Stimulated activated memory B cell treated with anti-CD40 and anti-IgM and Interleukin-4, amounts not matched to agents 10 μg/mL and 1 μg/mL and 100 μg/mL, for 72 hours (primary cell): Measurements from ENCODE around the gene STAT5B.
"Not testable (repeated sequence)": the region's sequence is repeated elsewhere in the genome, so short reads cannot be mapped to it uniquely, and the experiment has no call there.

ENCODE experiments used
- ATAC-seq: fragments of 150-1000 bp; cut with Tn5 transposase; 2 replicates; pipeline ENCODE4 v1.10.0; 2021
- H3K27ac Mint-ChIP-seq: one replicate; pipeline ENCODE4 v1.8.0; 2022; ENCODE audit warnings: mild to moderate bottlenecking, mixed read lengths
- H3K27me3 Mint-ChIP-seq: one replicate; pipeline ENCODE4 v1.8.0; 2022; ENCODE audit warnings: mixed read lengths
- H3K36me3 Mint-ChIP-seq: one replicate; pipeline ENCODE4 v1.8.0; 2022; ENCODE audit warnings: mixed read lengths
- H3K4me1 Mint-ChIP-seq: one replicate; pipeline ENCODE4 v1.8.0; 2022; ENCODE audit warnings: mixed read lengths
- H3K4me3 Mint-ChIP-seq: one replicate; pipeline ENCODE4 v1.8.0; 2022; ENCODE audit warnings: mild to moderate bottlenecking, moderate library complexity, mixed read lengths
- H3K9me3 Mint-ChIP-seq: one replicate; pipeline ENCODE4 v1.8.0; 2022; ENCODE audit warnings: mixed read lengths

Gene STAT5B

DNA sequence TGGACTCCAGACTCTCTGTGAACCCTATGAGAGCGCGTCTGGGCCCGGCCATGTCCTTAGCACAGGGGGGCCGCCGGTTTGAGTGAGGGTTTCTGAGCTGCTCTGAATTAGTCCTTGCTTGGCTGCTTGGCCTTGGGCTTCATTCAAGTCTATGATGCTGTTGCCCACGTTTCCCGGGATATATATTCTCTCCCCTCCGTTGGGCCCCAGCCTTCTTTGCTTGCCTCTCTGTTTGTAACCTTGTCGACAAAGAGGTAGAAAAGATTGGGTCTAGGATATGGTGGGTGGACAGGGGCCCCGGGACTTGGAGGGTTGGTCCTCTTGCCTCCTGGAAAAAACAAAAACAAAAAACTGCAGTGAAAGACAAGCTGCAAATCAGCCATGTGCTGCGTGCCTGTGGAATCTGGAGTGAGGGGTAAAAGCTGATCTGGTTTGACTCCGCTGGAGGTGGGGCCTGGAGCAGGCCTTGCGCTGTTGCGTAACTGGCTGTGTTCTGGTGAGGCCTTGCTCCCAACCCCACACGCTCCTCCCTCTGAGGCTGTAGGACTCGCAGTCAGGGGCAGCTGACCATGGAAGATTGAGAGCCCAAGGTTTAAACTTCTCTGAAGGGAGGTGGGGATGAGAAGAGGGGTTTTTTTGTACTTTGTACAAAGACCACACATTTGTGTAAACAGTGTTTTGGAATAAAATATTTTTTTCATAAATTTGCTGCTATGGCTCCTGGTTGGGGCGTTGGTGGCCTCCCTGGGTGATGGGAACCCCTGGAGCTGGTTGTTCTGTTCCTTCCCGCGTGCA, 35.2 kb upstream of the STAT5B start:
- peak overlapping the region; percentile 47 for H3K4me3 Mint-ChIP-seq
- H3K27me3 Mint-ChIP-seq = no peaks in the 10 kb centered on the region
- no peak for ATAC-seq

DNA sequence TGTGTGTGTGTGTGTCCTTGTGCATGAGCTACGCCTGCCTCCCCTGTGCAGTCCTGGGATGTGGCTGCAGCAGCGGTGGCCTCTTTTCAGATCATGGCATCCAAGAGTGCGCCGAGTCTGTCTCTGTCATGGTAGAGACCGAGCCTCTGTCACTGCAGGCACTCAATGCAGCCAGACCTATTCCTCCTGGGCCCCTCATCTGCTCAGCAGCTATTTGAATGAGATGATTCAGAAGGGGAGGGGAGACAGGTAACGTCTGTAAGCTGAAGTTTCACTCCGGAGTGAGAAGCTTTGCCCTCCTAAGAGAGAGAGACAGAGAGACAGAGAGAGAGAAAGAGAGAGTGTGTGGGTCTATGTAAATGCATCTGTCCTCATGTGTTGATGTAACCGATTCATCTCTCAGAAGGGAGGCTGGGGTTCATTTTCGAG, 34.6 kb upstream of the STAT5B start:
- Mint-ChIP-seq H3K36me3 (peaks cover 63% of the 10 kb centered on the region), H3K27me3 (no peaks in the 10 kb centered on the region), H3K9me3 (no peaks in the 10 kb centered on the region), H3K4me3 (no peak overlapping the region), H3K4me1 (peaks cover 71% of the 10 kb centered on the region), H3K27ac (peak overlapping the region; percentile 67)
- no peak for ATAC-seq

More for the DNA sequence above, 35.2 kb upstream of the STAT5B start:
- Mint-ChIP-seq H3K36me3 (peaks cover 57% of the 10 kb centered on the region), H3K27ac (peak overlapping the region; percentile 67), H3K4me1 (peaks cover 68% of the 10 kb centered on the region), H3K9me3 (no peaks in the 10 kb centered on the region)

DNA sequence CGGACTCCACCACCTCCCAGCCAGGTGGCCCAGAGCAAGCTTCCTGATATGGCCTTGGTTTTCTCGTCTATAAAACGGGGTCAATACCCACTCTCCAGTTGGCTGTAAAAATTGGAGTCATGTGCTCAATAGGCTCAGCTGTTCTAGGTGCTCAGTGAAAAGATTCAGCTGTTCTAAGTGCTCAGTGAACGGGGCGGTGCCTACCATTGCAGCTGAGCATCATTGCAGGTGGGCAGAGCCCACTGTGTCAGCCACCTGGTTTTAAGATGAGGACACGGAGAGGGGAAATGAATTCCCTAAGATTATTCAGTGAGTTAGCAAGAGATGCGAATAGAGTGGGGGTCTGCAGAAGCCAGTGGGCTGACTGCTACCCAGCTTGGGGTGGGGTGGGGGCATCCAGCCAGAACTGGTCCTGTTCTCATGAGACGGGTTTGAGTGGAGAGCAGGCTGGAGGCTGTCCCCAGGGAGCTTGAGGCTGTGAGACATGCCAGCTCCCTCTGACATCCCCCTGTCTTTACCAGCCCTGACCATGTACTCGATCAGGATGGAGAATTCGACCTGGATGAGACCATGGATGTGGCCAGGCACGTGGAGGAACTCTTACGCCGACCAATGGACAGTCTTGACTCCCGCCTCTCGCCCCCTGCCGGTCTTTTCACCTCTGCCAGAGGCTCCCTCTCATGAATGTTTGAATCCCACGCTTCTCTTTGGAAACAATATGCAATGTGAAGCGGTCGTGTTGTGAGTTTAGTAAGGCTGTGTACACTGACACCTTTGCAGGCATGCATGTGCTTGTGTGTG, 34.0 kb upstream of the STAT5B start:
- Mint-ChIP-seq H3K4me1 (peaks cover 65% of the 10 kb centered on the region), H3K4me3 (no peak overlapping the region), H3K36me3 (peaks cover 65% of the 10 kb centered on the region), H3K27ac (peak overlapping the region; percentile 67), H3K9me3 (no peaks in the 10 kb centered on the region), H3K27me3 (no peaks in the 10 kb centered on the region)
- ATAC-seq = no peak

- Mint-ChIP-seq H3K4me1 (peaks cover 68% of the 10 kb centered on the region), H3K4me3 (no peak overlapping the region), H3K36me3 (peaks cover 74% of the 10 kb centered on the region), H3K27me3 (no peaks in the 10 kb centered on the region), H3K27ac (no peak overlapping the region), H3K9me3 (no peaks in the 10 kb centered on the region)
- no peak for ATAC-seq
Observed at GRCh38 chr17:42309142-42309541, 33.0 kb upstream of the STAT5B start.

DNA sequence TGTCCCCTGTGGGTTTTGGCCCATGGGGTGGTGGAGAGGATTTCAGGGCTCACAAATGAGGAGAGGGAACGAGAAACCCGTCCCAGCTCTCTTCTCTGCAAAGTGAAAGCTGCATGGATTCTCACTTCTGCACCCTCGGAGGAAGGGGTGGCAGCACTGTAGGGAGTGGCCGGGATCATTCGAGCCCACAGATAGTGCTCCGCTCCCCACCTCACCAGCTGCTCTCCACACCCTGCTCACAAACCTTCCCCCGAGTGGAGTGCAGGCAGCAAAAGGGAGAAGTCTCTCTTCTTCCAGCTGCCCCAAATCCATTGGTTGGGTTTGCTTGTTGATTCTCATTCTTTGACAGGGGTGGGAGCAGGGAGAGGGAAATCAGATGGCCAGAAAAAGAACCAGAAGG, 32.3 kb upstream of the STAT5B start:
- Mint-ChIP-seq H3K27me3 (no peaks in the 10 kb centered on the region), H3K4me3 (no peak overlapping the region), H3K36me3 (peaks cover 75% of the 10 kb centered on the region), H3K4me1 (peaks cover 61% of the 10 kb centered on the region), H3K27ac (no peak overlapping the region), H3K9me3 (no peaks in the 10 kb centered on the region)
- no peak for ATAC-seq

DNA sequence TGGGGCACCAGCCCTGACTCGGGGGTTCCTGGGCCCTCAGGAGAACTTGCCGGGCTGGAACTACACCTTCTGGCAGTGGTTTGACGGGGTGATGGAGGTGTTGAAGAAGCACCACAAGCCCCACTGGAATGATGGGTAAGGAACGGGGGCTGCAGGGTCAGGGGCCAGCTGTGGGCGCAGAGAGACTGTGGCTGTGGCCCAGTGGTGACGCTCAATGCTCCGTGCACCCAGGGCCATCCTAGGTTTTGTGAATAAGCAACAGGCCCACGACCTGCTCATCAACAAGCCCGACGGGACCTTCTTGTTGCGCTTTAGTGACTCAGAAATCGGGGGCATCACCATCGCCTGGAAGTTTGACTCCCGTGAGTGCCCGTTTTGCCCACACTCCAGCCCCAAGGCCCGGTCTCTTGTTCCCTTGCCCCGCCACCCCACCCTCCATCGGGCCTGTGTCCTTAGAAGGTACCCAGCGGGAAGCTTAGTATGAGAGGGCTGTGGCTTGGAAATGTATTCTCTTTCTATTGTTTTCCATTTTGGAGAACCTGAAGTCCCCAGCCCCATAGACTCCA, 31.3 kb upstream of the STAT5B start:
- ATAC-seq = no peak
- Mint-ChIP-seq H3K36me3 (peaks cover 84% of the 10 kb centered on the region), H3K27ac (no peak overlapping the region), H3K9me3 (no peaks in the 10 kb centered on the region), H3K4me3 (no peak overlapping the region), H3K4me1 (peaks cover 54% of the 10 kb centered on the region), H3K27me3 (no peaks in the 10 kb centered on the region)

- Mint-ChIP-seq H3K27ac (peak overlapping the region; percentile 48), H3K4me3 (no peak overlapping the region), H3K36me3 (peaks cover 90% of the 10 kb centered on the region), H3K4me1 (peaks cover 47% of the 10 kb centered on the region), H3K9me3 (no peaks in the 10 kb centered on the region), H3K27me3 (no peaks in the 10 kb centered on the region)
- ATAC-seq = no peak
Observed at GRCh38 chr17:42306385-42306667, 30.1 kb upstream of the STAT5B start.

DNA sequence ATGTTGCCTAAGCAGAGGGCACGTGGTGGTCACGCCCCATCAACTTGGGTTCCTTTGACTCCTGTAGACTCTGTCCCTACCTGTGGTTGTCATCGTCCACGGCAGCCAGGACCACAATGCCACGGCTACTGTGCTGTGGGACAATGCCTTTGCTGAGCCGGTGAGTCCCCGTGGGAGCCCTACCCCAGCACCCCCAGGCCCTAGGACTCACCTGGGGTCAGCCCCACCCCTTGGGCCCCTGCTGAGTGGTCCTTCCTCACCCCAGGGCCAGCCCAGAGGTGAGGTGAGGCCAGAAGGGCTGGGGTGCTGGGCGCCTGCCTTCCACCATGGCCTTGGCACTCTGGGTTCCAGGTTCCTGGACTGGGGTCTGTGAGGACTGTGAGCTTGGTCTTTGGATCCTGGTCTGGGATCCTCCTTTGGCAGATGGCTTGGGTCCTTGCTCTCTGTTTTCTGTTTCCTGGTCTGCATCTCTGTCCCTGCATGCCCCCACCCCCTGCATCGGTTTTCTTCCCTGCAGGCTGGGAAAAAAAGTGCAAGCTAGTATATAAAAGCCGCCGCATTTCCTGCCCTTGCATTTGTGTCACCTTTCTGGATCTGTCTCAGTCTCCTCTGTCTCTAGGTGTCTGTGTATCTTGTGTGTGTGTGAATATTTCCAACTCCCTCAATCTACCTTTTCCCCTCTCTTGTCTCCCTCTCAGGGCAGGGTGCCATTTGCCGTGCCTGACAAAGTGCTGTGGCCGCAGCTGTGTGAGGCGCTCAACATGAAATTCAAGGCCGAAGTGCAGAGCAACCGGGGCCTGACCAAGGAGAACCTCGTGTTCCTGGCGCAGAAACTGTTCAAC, 29.6 kb upstream of the STAT5B start:
- no peaks in the 10 kb centered on the region for H3K27me3 Mint-ChIP-seq
- no peak for ATAC-seq
- peaks cover 44% of the 10 kb centered on the region for H3K4me1 Mint-ChIP-seq
- H3K27ac Mint-ChIP-seq = peak overlapping the region; percentile 48
- no peaks in the 10 kb centered on the region for H3K9me3 Mint-ChIP-seq
- no peak overlapping the region for H3K4me3 Mint-ChIP-seq
- H3K36me3 Mint-ChIP-seq = peaks cover 90% of the 10 kb centered on the region

GRCh38 chr17:42305031-42305330, 28.8 kb upstream of the STAT5B start:
- not testable (repeated sequence) for ATAC-seq, H3K4me3 Mint-ChIP-seq, H3K9me3 Mint-ChIP-seq, H3K27me3 Mint-ChIP-seq, H3K27ac Mint-ChIP-seq
- Mint-ChIP-seq H3K36me3 (peaks cover 83% of the 10 kb centered on the region), H3K4me1 (peaks cover 36% of the 10 kb centered on the region)

DNA sequence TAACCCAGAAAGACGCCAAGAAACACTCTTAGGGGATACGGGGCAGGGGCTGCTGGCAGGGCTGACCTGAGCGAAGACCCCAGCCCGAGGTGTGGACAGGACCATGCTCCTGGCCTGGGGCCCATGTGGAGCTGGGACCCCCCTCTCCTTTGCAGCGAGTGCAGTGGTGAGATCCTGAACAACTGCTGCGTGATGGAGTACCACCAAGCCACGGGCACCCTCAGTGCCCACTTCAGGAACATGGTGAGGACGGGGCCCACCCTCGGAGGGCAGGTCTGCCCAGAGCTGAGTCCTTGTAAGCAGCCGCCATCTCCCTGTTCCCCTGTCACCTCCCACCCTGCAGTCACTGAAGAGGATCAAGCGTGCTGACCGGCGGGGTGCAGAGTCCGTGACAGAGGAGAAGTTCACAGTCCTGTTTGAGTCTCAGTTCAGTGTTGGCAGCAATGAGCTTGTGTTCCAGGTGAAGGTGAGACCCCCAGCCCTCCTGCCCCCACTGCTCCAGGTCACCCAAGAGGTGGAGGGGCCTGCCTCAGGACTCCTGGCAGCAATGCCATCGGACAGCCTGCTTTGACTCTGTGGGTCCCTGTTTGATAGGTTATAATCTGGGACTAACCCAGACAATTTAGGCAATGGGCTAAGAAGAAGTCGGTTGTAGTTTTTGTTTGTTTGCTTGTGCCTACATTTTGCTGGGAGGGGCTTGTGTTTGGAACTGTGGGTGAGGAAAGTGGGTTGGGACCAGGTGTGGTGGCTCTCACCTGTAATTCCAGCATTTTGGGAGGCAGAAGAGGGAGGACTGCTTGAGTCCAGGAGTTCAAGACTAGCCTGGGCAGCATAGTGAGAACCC, 28.2 kb upstream of the STAT5B start:
- no peak overlapping the region for H3K4me3 Mint-ChIP-seq
- ATAC-seq = no peak
- no peaks in the 10 kb centered on the region for H3K27me3 Mint-ChIP-seq
- no peak overlapping the region for H3K27ac Mint-ChIP-seq
- H3K36me3 Mint-ChIP-seq = peaks cover 80% of the 10 kb centered on the region
- H3K4me1 Mint-ChIP-seq = peaks cover 30% of the 10 kb centered on the region
- H3K9me3 Mint-ChIP-seq = no peaks in the 10 kb centered on the region

- H3K27ac Mint-ChIP-seq = no peak overlapping the region
- no peak overlapping the region for H3K4me3 Mint-ChIP-seq
- no peaks in the 10 kb centered on the region for H3K9me3 Mint-ChIP-seq
- ATAC-seq = no peak
- H3K4me1 Mint-ChIP-seq = peaks cover 23% of the 10 kb centered on the region
- peaks cover 80% of the 10 kb centered on the region for H3K36me3 Mint-ChIP-seq
- H3K27me3 Mint-ChIP-seq = no peaks in the 10 kb centered on the region
Observed at GRCh38 chr17:42303694-42304093, 27.5 kb upstream of the STAT5B start.

DNA sequence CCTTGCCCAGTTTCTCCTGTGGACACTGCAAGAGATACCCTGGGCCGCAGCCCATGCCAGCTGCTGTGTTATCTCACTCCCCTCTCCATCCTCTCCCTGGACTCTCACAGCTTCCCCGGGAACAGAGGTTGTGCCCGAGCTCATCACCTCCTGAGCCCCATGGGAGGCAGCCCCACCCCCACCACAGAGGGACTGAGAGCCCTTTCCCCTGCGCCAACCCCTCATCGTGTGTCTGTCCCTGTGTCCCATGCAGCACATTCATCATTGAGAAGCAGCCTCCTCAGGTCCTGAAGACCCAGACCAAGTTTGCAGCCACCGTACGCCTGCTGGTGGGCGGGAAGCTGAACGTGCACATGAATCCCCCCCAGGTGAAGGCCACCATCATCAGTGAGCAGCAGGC, 24.8 kb upstream of the STAT5B start:
- no peaks in the 10 kb centered on the region for H3K27me3 Mint-ChIP-seq
- no peak overlapping the region for H3K27ac Mint-ChIP-seq
- H3K4me3 Mint-ChIP-seq = no peak overlapping the region
- peaks cover 70% of the 10 kb centered on the region for H3K36me3 Mint-ChIP-seq
- peaks cover 22% of the 10 kb centered on the region for H3K4me1 Mint-ChIP-seq
- H3K9me3 Mint-ChIP-seq = no peaks in the 10 kb centered on the region
- ATAC-seq = no peak

DNA sequence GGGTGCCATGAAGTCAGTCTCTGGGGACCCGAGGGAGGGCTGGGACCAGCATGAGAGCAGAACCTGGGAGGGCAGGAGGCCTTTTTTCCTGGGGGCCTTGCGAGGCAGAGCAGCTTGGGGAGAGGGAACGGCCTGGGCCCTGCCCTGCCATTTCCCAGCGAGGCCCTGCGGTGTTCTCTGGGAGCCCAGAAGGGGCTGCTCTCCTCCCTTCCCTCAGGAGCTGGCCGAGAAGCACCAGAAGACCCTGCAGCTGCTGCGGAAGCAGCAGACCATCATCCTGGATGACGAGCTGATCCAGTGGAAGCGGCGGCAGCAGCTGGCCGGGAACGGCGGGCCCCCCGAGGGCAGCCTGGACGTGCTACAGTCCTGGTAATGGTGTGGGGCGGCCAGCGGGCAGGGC, 23.7 kb upstream of the STAT5B start:
- H3K9me3 Mint-ChIP-seq, ATAC-seq, H3K27me3 Mint-ChIP-seq, H3K4me3 Mint-ChIP-seq, H3K27ac Mint-ChIP-seq: not testable (repeated sequence)
- Mint-ChIP-seq H3K36me3 (peaks cover 76% of the 10 kb centered on the region), H3K4me1 (peaks cover 28% of the 10 kb centered on the region)

DNA sequence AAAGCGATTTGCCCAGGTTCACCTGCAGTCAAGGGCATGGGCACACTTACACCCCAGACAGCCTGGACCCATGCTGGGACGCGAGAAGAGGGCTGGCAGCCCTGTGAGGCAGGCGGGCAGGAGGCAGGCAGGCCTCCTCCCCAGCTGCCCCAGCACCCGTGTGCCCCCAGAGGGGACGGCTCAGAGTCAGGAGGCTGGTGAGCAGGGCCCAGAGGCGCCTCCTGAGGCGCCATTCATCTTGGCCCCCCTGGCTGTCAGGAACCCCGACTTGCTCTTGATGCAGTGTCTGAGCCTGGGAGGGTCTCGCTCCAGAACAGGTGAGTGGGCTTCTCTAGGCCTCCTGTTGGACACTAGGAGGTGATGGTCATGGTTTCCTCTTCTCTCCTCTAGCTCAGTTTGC, 23.2 kb upstream of the STAT5B start:
- H3K27ac Mint-ChIP-seq, ATAC-seq, H3K27me3 Mint-ChIP-seq, H3K4me3 Mint-ChIP-seq, H3K9me3 Mint-ChIP-seq: not testable (repeated sequence)
- Mint-ChIP-seq H3K4me1 (peaks cover 28% of the 10 kb centered on the region), H3K36me3 (peaks cover 72% of the 10 kb centered on the region)
